HT-29 (cell line): ENCODE data around the gene NEK3. TPM values are rescaled to one million over a fixed set of nuclear protein-coding genes. Genes with fewer than 3 reads are reported as not detected.
"Not testable (repeated sequence)": the region's sequence is repeated elsewhere in the genome, so short reads cannot be mapped to it uniquely, and the experiment has no call there.

Experiments
- DNase-seq: peaks from one replicate; pipeline ENCODE4 v3.0.0-alpha.2; 2015; ENCODE audit warnings: low spot score
- total RNA-seq: library from RNA; depleted of rRNA; stranded (reverse); fragments of >200 nt; shearing (Covaris generic); gene quantifications from 2 replicates; pipeline ENCODE4 v1.2.3, GENCODE V29; 2014; rRNA removed

Gene NEK3
- total RNA-seq, 1 experiment from 2014 or later: 16.9 TPM

DNA sequence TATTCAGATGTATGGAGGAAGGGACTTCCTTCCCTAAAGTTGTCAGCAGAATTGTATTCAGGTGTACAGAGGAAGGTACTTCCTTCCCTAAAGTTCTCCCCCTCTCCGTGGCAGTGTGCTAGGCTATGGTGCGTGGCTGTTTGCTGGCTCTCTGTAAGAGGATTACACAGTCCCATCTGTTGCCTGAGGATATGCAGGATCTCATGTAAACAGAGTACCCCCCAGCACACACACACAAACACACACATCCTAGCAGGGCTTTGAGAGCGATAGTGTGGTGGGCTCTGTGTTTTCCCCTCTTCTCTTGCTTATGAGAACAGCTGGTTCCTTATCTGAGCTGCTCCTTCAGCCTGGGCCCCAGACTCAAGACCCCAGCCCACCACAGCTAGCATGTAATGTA is 40.8 kb downstream of the NEK3 start:
- no peak for DNase-seq

DNA sequence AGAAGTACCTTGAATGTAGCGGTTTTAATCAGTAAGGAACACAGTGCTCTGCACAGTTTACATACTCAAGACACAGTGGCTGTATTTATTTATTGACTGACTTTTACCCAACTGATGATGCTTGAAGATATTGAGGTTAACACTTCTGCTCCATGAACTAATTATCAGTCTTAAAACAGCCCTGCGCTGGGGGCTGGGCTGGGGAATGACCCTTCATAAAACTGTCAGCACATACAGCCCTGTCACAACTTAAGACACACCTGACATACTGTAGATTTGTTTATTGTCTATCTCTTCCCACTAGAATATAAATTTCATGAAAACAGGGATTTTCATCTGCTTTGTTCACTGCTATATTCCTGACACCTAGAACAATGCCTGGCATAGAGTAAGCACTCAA is 41.3 kb downstream of the NEK3 start:
- DNase-seq: no peak

DNA sequence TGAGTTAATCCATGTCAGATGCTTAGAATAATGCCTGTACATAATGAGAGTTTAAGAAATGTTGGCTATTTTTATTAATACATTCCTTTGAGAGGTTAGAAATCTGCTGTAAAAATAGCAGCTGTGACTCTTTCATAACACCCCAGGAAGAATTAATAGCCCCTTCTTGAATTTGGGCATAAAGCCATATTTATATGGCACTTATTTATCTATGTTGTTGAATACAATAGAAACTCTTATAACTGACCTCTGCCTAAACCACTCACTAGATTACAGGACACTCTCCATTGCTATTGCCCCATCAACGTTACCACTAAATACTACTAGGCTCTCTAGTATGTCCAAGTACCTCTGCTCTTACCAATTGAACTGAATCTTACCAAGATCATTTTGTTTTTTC is 46.8 kb downstream of the NEK3 start:
- DNase-seq: no peak

DNA sequence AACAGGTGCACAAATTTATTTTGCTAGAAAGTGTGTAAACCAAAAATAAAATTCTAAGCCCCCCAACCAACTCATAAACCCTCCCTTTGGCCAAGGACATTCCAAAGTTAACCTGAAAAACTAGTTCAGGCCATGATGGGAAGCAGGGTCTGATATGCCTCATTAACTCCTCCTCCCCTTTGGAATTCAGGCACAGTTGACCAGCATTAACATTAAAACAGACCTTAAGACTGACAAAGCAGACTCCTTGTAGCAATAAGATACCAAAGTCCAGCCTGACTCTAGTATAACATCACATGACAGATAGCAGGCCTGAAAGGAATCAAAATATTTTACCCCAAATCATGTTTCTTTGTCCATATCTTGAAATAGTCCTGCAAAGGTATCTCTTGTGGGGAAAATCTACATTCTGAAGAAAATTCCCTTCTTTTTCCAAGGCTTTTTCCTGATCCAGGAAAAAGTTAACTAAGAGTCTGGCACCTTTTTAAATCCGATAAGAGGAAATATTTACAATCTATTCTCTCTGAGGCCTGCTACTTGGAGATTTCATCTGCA is 50.2 kb downstream of the NEK3 start:
- no peak for DNase-seq

DNA sequence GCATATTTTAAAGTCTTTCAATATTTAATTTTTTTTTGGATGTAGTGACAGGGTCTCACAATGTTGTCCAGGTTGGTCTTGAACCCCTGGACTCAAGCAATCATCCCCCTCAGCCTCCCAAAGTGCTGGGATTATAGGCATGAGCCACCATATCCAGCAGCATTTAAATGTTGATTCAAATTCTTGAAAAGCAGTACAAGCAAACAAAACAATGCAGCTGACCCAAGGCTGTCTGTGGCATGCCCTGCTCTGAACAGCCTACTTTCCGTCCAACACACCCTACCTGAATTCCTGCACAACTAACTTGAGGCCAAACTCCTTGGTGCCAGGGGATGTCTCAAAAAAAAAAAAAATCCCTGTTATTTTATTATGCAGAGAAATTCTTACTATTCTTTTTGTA is 53.6 kb downstream of the NEK3 start:
- DNase-seq: no peak

DNA sequence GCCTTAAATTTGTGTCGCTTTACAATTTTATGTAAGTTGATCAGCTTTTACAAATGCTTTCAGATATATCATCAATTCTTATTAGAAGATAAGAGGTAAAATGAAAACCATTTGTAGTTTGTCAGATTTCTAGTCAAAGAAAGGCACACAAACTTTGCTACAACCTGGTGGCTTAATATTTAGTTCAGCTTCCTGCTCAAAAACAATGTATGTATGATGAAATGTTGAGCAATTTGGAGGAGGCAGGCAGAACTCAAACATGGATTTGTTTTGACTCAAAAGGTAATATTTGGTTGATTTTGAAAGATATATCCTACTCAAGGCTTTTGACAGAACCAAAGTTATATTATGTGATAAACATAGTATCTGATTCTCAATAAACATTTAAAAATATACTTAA is 54.8 kb downstream of the NEK3 start:
- no peak for DNase-seq

DNA sequence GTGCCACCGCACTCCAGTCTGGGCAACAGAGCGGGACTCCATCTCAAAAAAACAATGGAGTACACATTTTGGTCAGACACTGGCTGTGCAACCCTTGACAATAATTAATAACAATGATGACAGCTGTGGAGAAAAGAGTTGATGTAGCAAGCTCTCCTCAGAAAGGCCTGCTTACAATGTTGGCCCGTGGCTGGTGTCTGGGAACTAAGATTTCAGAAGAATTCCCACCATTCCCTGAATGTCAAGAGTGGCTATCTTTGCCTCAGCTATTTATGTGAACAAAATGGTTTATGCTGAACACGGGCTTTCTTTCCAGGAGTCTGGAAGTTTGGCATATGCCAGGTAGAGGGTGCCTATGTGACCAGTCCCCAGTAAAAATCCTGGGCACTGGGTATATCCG is 56.0 kb downstream of the NEK3 start:
- no peak for DNase-seq

DNA sequence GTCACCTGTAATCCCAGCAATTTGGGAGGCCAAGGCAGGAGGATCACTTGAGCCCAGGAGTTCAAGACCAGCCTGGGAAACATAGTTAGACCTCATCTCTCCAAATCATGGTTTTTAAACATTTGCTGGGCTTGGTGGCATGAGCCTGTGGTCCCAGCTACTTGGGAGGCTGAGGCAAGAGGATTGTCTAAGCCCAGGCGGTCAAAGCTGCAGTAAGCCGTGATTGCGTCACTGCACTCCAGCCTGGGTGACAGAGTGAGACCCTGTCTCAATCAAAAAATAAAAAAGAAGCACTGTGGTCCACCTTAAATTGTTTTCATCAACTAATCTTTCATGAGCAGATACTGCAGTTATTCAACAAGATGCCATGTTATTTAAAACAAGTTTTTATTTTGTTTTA is 57.0 kb downstream of the NEK3 start:
- not testable (repeated sequence) for DNase-seq

DNA sequence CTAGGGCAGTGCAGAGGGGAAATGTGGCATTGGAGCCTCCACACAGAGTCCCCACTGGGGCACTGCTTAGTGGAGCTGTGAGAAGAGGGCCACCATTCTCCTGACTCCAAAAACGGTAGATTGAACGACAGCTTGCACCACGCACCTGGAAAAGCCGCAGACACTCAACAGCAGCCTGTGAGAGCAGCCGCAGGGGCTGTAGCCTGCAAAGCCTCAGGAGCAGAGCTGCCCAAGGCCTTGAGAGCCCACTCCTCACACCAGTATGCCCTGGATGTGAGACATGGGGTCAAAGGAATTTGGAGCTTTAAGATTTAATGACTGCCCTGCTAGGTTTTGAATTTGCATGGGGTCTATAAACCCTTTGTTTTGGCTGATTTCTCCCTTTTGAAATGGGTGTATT is 62.2 kb downstream of the NEK3 start:
- no peak for DNase-seq

DNA sequence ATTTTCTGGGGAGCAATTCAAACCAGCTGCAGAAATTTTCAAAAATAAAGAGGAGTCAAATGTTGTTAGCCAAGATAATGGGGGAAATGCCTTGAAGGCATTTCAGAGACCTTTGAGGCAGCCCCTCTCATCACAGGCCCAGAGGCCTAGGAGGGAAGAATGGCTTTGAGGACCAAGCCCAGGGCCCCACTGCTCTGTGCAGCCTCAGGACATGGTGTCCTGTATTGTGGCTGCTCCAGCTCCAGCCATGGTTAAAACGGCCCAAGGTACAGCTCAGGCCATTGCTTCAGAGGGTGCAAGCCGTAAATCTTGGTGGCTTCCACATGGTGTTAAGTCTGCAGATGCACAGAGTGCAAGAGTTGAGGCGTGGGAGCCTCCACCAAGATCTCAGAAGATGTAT is 62.6 kb downstream of the NEK3 start:
- DNase-seq: no peak

DNA sequence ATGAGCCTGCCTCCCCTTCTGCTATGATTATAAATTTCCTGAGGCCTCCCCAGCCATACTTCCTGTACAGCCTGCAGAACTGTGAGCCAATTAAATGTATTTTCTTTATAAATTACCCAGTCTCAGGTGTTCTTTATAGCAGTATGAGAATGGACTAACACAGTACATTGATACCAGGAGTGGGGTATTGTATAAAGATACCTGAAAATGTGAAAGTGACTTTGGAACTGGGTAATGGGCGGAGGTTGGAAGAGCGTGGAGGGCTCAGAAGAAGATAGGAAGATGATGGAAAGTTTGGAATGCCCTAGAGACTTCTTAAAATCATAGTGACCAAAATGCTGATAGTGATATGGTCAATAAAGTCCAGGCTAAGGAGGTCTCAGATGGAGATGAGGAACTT is 63.3 kb downstream of the NEK3 start:
- no peak for DNase-seq

DNA sequence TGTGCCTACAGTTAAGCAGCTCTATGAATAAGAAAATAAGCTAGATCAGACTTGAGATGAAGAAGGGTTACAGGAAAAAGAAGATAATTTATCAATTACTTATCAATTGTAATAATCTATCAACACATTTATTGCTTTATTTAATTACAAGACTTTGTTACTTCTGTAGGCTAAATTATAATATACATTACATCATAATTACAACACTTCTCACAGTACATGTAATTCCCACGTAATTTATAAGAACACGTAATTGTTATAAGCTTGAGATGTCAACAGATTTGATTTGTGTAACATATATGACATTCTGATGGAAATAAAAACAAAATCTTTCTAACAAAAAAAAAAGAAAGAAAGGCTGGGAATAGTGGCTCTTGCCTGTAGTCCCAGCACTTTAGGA is 67.3 kb downstream of the NEK3 start:
- no peak for DNase-seq

DNA sequence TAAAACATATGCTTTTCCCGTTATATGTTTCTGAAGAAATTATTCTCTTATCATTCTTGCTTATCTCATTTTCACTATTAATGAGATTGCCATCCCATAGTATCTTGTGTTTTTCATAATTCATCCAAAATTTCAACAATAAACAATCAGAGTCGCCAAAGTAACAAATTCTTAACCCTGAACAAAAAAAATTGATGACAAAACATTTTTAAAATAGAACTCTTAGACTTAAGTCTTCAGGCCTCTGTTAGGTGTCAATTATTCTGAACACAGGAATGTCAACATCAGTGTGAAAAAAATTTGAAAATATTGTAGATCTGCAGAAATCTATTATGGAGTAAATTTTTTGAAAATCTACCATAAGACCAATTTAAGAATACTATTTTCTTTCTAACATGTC is 67.9 kb downstream of the NEK3 start:
- DNase-seq: no peak

DNA sequence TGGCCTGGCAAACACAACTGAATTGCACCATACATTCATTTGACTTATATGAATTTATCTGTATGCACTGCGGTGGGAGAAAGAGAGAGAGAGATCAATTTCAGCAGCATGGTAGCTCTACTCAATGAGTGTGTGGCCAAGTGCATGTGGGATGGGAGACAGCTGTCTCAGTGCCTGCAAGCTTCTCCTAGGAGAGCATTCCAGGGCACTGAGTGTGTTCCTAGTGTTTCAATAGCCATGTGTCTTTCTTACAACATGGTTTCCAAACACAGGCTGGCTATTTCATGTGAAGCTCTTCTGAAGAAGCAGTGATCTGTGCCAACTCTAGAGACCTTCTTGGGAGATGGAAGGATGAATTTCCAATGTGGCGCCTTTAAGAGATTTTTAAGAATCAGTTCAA is 74.0 kb downstream of the NEK3 start:
- no peak for DNase-seq

DNA sequence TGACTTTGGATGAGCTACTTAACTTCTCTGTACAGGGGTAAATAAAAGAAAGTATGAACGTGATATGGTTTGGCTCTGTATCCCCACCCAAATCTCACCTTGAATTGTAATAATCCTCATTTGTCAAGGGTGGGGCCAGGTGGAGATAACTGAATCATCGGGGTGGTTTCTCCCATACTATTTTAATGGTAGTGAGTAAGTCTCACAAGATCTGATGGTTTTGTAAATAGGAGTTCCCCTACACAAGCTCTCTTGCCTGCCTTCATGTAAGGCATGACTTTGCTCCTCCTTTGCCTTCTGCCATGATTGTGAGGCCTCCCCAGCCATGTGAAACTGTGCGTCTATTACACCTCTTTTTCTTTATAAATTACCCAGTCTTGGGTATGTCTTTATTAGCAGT is 74.4 kb downstream of the NEK3 start:
- not testable (repeated sequence) for DNase-seq

Other genes starting within 250 kb of the NEK3 start
- 6.9 and 7.6 TPM in 2 replicates for gene ATP7B, start 148.1 kb downstream of the NEK3 start, total RNA-seq
- 11.6 and 14.8 TPM in 2 replicates for gene ALG11, start 147.2 kb downstream of the NEK3 start, total RNA-seq
- 5.5 and 6.5 TPM in 2 replicates for gene UTP14C, start 134.9 kb downstream of the NEK3 start, total RNA-seq
- gene NEK5, start 30.5 kb downstream of the NEK3 start, total RNA-seq: 0.05 TPM in 1 of 2 replicates, not detected in the other
- 0.37 and 0.92 TPM in 2 replicates for gene THSD1, start 246.6 kb upstream of the NEK3 start, total RNA-seq